Skeletal muscle tissue (tissue), 2 donors: ENCODE data around the gene PPP1R13B. TPM values are rescaled to one million over a fixed set of nuclear protein-coding genes. Genes with fewer than 3 reads are reported as not detected.

Source experiments
- small RNA-seq: library from RNA; depleted of rRNA; stranded (forward); fragments of <200 nt; gene quantifications from one replicate; pipeline ENCODE3, GENCODE V24; 2014
- total RNA-seq: library from RNA; depleted of rRNA; stranded (reverse); fragments of >200 nt; gene quantifications from one replicate; pipeline ENCODE4 v1.2.3, GENCODE V29; 2014

Gene PPP1R13B
- total RNA-seq, 1 donor from 2014 or later: 4.7 TPM

Small RNAs within 50 kb of the gene (small RNA-seq; reads per million reads assigned to genes)
- gene RF00019: not detected
- gene RF00280: not detected

Other genes starting within 250 kb of the PPP1R13B start
- 103 TPM for gene KLC1, start 218.4 kb downstream of the PPP1R13B start, total RNA-seq
- 2.1 TPM for gene XRCC3, start 132.1 kb downstream of the PPP1R13B start, total RNA-seq
- 31.3 TPM for gene ZFYVE21, start 131.8 kb downstream of the PPP1R13B start, total RNA-seq
- 0.52 TPM for gene TDRD9, start 80.9 kb upstream of the PPP1R13B start, total RNA-seq
- not detected for gene RD3L, start 95.0 kb upstream of the PPP1R13B start, total RNA-seq
- 0.52 TPM for gene ASPG, start 238.1 kb upstream of the PPP1R13B start, total RNA-seq